Activated CD4-positive, alpha-beta memory T cell treated with anti-CD3 and anti-CD28 coated beads for 36 hours (primary cell): ENCODE data around the gene GATC. TPM values are rescaled to one million over a fixed set of nuclear protein-coding genes. Genes with fewer than 3 reads are reported as not detected.
"Not testable (repeated sequence)": the region's sequence is repeated elsewhere in the genome, so short reads cannot be mapped to it uniquely, and the experiment has no call there.

Source experiments
- CTCF ChIA-PET: fragments of 350-600 bp; sonication (Branson Sonifier 250); formaldehyde crosslinking; loops from one replicate; lab custom pipeline; 2021; ENCODE audit warnings: antibody characterized with exemption, inconsistent platforms; lab: Charles Lee
- POLR2A ChIA-PET: fragments of 350-600 bp; sonication (Branson Sonifier 250); formaldehyde crosslinking; loops from one replicate; lab custom pipeline; 2021; ENCODE audit warnings: antibody characterized with exemption; lab: Charles Lee
- DNase-seq: peaks from one replicate; pipeline ENCODE4 v3.0.0-alpha.2; 2020
- H3K27ac Mint-ChIP-seq: one replicate; pipeline ENCODE4 v1.8.0; 2021; ENCODE audit warnings: mixed read lengths
- H3K27me3 Mint-ChIP-seq: one replicate; pipeline ENCODE4 v1.8.0; 2021; ENCODE audit warnings: mixed read lengths
- H3K36me3 Mint-ChIP-seq: one replicate; pipeline ENCODE4 v1.8.0; 2021; ENCODE audit warnings: mixed read lengths
- H3K4me1 Mint-ChIP-seq: one replicate; pipeline ENCODE4 v1.8.0; 2021; ENCODE audit warnings: low read depth, mixed read lengths
- H3K4me3 Mint-ChIP-seq: one replicate; pipeline ENCODE4 v1.8.0; 2021; ENCODE audit warnings: mild to moderate bottlenecking, mixed read lengths
- H3K9me3 Mint-ChIP-seq: one replicate; pipeline ENCODE4 v1.8.0; 2021; ENCODE audit warnings: mixed read lengths
- intact Hi-C: fragments of 100-400 bp; cut with micrococcal nuclease; formaldehyde crosslinking; loops from one replicate; pipeline ENCODE4 v1.15.1; 2023
- total RNA-seq, 2 experiments: library from RNA; stranded (reverse); gene quantifications; one replicate each; pipeline ENCODE4 v1.2.3, GENCODE V29; 2021

Gene GATC
- total RNA-seq, 2 experiments from 2014 or later: 35.1 to 37.1 TPM

- POLR2A ChIA-PET: interaction anchor here (1.4 kb wide), 1 partner anchor 29 kb away, joined by 3 read pairs; no protein-coding TSS in a partner anchor
- CTCF ChIA-PET: interaction anchor here (0.6 to 2.5 kb wide), 17 partner anchors 9 to 211 kb away, joined by 3 to 7 read pairs (median 4); partner anchors contain the start of genes DYNLL1 and SRSF9
- peak; percentile 85 for DNase-seq
- no peaks in the 10 kb centered on the region for H3K9me3 Mint-ChIP-seq
- no peaks in the 10 kb centered on the region for H3K27me3 Mint-ChIP-seq
- intact Hi-C loops: loop anchor here (1.0 to 5.0 kb wide), 6 partner anchors 57 to 247 kb away; partner anchors contain the start of genes DYNLL1, MLEC, POP5 and RPLP0
- H3K4me3 Mint-ChIP-seq: peak overlapping the region; percentile 39
- peaks cover 21% of the 10 kb centered on the region for H3K36me3 Mint-ChIP-seq
- H3K27ac Mint-ChIP-seq: peak overlapping the region; percentile 45
- peaks cover 32% of the 10 kb centered on the region for H3K4me1 Mint-ChIP-seq
These were observed 6.5 kb upstream of the GATC start for GRCh38 chr12:120439646-120440247.

DNA sequence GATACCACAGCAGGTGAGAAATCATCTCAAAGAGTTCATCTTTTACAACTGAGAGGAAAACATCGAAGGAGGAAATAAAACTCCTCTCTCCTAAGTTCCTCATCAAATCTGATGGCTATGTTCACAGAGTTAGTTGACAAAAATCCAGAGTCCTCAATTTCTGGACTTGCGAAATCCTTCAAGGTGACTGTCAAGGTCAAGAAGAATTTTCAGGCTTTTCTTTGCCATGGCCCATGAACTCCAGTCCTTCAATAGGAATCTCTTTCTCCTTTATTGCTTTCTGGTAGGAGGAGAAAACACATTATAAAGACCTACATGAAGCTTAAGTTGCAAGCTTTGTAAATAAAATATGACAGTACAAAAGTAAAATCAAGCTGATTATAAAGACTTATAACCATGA, 1.6 kb upstream of the GATC start:
- intact Hi-C loops: no loop called here
- Mint-ChIP-seq H3K4me1 (peaks cover 44% of the 10 kb centered on the region), H3K27me3 (peaks cover 1% of the 10 kb centered on the region), H3K9me3 (no peaks in the 10 kb centered on the region), H3K36me3 (peaks cover 29% of the 10 kb centered on the region), H3K27ac (no peak overlapping the region), H3K4me3 (peak overlapping the region; percentile 93)
- POLR2A ChIA-PET: interaction anchor here (0.6 kb wide), 1 partner anchor 14 kb away, joined by 5 read pairs; no protein-coding TSS in a partner anchor
- CTCF ChIA-PET: interaction anchor here (1.7 to 1.8 kb wide), 2 partner anchors 9 to 25 kb away, joined by 5 to 6 read pairs; partner anchors contain the start of gene SRSF9
- no peak for DNase-seq

- Mint-ChIP-seq H3K4me1 (peaks cover 34% of the 10 kb centered on the region), H3K36me3 (peaks cover 25% of the 10 kb centered on the region)
- POLR2A ChIA-PET: interaction anchor here (0.8 to 1.7 kb wide), 3 partner anchors 17 to 155 kb away, joined by 3 to 7 read pairs (median 4); partner anchors contain the start of genes RNU4-2 and SRSF9
These were observed 567 bp downstream of the GATC start for GRCh38 chr12:120446844-120447178.

DNA sequence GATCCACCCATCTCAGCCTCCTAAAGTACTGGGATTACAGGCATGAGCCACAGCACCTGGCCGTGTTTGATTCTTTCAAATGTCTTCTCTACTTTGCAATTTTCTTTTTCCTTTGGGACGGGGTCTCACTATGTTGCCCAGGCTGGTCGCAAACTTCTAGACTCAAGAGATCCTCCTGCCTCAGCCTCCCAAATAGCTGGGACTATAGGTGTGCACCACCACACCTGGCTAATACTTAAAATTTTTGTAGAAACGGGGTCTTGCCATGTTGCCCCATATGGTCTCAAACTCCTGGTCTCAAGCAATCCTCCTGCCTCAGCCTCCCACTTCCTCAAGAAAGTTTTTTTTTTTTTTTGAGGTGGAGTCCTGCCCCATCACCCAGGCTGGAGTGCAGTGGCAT, 1.7 kb downstream of the GATC start:
- Mint-ChIP-seq H3K9me3 (no peaks in the 10 kb centered on the region), H3K4me3 (peak overlapping the region; percentile 93), H3K4me1 (peaks cover 34% of the 10 kb centered on the region), H3K27ac (no peak overlapping the region), H3K36me3 (peaks cover 26% of the 10 kb centered on the region), H3K27me3 (peaks cover 1% of the 10 kb centered on the region)
- CTCF ChIA-PET: interaction anchor here (0.9 to 1.5 kb wide), 4 partner anchors 9 to 21 kb away, joined by 3 to 6 read pairs (median 6); no protein-coding TSS in a partner anchor
- DNase-seq: no peak
- intact Hi-C loops: loop anchor here (2.0 kb wide), 2 partner anchors 21 to 47 kb away; partner anchors contain the start of gene SRSF9
- POLR2A ChIA-PET: no interaction called here

More at GRCh38 chr12:120446844-120447178, 567 bp downstream of the GATC start:
- CTCF ChIA-PET: interaction anchor here (1.2 to 1.9 kb wide), 4 partner anchors 8 to 91 kb away, joined by 3 to 6 read pairs (median 5); no protein-coding TSS in a partner anchor
- peak overlapping the region; percentile 93 for H3K4me3 Mint-ChIP-seq
- not testable (repeated sequence) for H3K9me3 Mint-ChIP-seq, DNase-seq, H3K27me3 Mint-ChIP-seq
- intact Hi-C loops: loop anchor here (2.0 kb wide), 2 partner anchors 22 to 48 kb away; partner anchors contain the start of gene SRSF9
- H3K27ac Mint-ChIP-seq: peak overlapping the region; percentile 94

- H3K27ac Mint-ChIP-seq, H3K9me3 Mint-ChIP-seq, H3K4me3 Mint-ChIP-seq, DNase-seq, H3K27me3 Mint-ChIP-seq, intact Hi-C loops: not testable (repeated sequence)
- ChIA-PET CTCF (interaction anchor here (0.6 to 11.8 kb wide), 5 partner anchors 8 to 267 kb away, joined by 3 to 97 read pairs (median 5); partner anchors contain the start of genes COX6A1 and SRSF9), POLR2A (interaction anchor here (0.6 kb wide), 1 partner anchor 91 kb away, joined by 3 read pairs; no protein-coding TSS in a partner anchor)
- Mint-ChIP-seq H3K36me3 (peaks cover 21% of the 10 kb centered on the region), H3K4me1 (peaks cover 22% of the 10 kb centered on the region)
These were observed 6.3 kb downstream of the GATC start for GRCh38 chr12:120452524-120452923.

- no peak overlapping the region for H3K4me3 Mint-ChIP-seq
- no peaks in the 10 kb centered on the region for H3K27me3 Mint-ChIP-seq
- no peaks in the 10 kb centered on the region for H3K9me3 Mint-ChIP-seq
- ChIA-PET POLR2A (interaction anchor here (0.7 to 0.8 kb wide), 2 partner anchors 13 to 15 kb away, joined by 3 read pairs; no protein-coding TSS in a partner anchor), CTCF (interaction anchor here (0.9 to 11.8 kb wide), 5 partner anchors 9 to 15 kb away, joined by 3 to 97 read pairs (median 5); partner anchors contain the start of genes COX6A1 and SRSF9)
- peaks cover 21% of the 10 kb centered on the region for H3K36me3 Mint-ChIP-seq
- DNase-seq: no peak
- intact Hi-C loops: no loop called here
- peaks cover 16% of the 10 kb centered on the region for H3K4me1 Mint-ChIP-seq
- peak overlapping the region; percentile 69 for H3K27ac Mint-ChIP-seq
These were observed 7.0 kb downstream of the GATC start for GRCh38 chr12:120453060-120453750.

DNA sequence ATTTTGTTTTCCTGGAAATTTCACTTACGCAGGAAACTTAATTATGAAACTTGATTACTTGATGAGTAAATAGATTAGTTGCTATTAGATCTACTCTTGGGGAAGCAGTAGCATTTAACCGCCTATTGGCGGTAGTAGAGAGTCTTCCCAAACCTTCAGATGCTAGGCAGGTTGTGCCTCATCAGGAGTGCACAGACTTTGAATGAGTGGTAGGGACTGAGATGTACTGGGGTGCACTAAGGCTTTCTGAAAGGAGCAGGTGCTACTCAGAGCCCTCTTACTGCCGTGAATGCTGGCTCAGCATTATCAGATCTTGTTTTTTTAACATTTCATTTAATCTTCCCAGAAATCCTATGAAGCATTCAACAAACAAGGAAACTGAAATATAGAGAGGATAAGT, 7.7 kb downstream of the GATC start:
- Mint-ChIP-seq H3K27ac (no peak overlapping the region), H3K4me1 (peaks cover 15% of the 10 kb centered on the region), H3K27me3 (no peaks in the 10 kb centered on the region), H3K9me3 (no peaks in the 10 kb centered on the region), H3K4me3 (no peak overlapping the region), H3K36me3 (peaks cover 24% of the 10 kb centered on the region)
- intact Hi-C loops: loop anchor here (1.0 kb wide), 1 partner anchor 15 kb away; the partner anchor contains the start of gene SRSF9
- ChIA-PET CTCF (interaction anchor here (0.8 to 11.8 kb wide), 5 partner anchors 9 to 35 kb away, joined by 3 to 97 read pairs (median 5); partner anchors contain the start of genes COX6A1 and SRSF9), POLR2A (no interaction called here)
- no peak for DNase-seq

DNA sequence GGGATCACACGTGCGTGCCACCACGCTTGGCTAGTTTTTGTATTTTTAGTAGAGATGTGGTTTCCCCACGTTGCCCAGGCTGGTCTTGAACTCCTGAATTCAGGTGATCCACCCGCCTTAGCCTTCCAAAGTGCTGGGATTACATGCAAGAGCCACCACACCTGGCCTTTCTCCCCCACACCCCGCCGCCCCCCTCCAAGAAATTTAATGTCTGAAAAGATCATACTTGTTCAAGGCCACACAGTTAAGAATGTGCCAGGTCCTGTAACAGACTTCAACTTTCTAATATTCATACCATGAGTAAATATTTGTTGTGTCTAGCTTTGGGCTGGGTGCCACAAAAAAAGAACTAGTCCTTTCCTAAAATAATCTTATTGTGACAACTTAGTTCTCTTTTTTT, 9.1 kb downstream of the GATC start:
- Mint-ChIP-seq H3K4me3 (no peak overlapping the region), H3K9me3 (no peaks in the 10 kb centered on the region), H3K27ac (no peak overlapping the region), H3K36me3 (peaks cover 26% of the 10 kb centered on the region), H3K27me3 (no peaks in the 10 kb centered on the region), H3K4me1 (peaks cover 12% of the 10 kb centered on the region)
- intact Hi-C loops: no loop called here
- DNase-seq: no peak
- POLR2A ChIA-PET: interaction anchor here (0.6 to 0.7 kb wide), 2 partner anchors 322 to 442 kb away, joined by 4 to 6 read pairs; no protein-coding TSS in a partner anchor
- CTCF ChIA-PET: interaction anchor here (0.6 to 11.8 kb wide), 2 partner anchors 12 to 25 kb away, joined by 3 to 97 read pairs; partner anchors contain the start of gene SRSF9

DNA sequence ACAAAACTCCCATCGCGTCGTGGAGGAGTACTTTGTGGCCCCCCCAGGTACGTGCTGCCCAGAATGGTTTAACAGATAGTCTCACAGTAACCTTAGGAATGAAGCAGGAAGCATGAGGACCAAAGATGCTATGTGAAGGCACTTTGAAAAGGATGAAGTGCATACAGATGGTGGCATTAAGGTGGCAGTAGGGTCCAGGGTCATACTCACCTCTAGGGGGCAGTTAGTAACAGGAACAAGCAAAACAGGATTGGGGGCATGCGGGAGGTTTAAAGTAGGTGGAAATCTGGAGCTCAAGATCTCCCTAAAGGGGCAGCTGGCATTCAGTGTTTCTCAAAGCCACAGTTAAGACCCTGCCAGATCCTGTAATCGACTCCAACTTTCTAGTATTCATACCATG, 10.9 kb downstream of the GATC start:
- Mint-ChIP-seq H3K4me3 (no peak overlapping the region), H3K27ac (peak overlapping the region; percentile 28), H3K36me3 (peaks cover 31% of the 10 kb centered on the region), H3K4me1 (peaks cover 12% of the 10 kb centered on the region), H3K9me3 (no peaks in the 10 kb centered on the region), H3K27me3 (no peaks in the 10 kb centered on the region)
- intact Hi-C loops: no loop called here
- CTCF ChIA-PET: interaction anchor here (0.7 to 11.8 kb wide), 6 partner anchors 10 to 38 kb away, joined by 3 to 97 read pairs (median 4); partner anchors contain the start of gene SRSF9
- no peak for DNase-seq
- POLR2A ChIA-PET: interaction anchor here (1.5 to 1.9 kb wide), 2 partner anchors 13 to 59 kb away, joined by 3 to 6 read pairs; partner anchors contain the start of gene SRSF9

GRCh38 chr12:120460157-120460556, 13.9 kb downstream of the GATC start:
- ChIA-PET CTCF (interaction anchor here (1.1 to 11.8 kb wide), 3 partner anchors 7 to 232 kb away, joined by 3 to 97 read pairs (median 3); partner anchors contain the start of gene SRSF9), POLR2A (no interaction called here)
- intact Hi-C loops: no loop called here
- no peaks in the 10 kb centered on the region for H3K9me3 Mint-ChIP-seq
- peaks cover 57% of the 10 kb centered on the region for H3K36me3 Mint-ChIP-seq
- peak overlapping the region; percentile 5 for H3K27ac Mint-ChIP-seq
- DNase-seq: no peak
- peaks cover under 1% of the 10 kb centered on the region for H3K4me1 Mint-ChIP-seq
- H3K27me3 Mint-ChIP-seq: no peaks in the 10 kb centered on the region
- H3K4me3 Mint-ChIP-seq: no peak overlapping the region

- Mint-ChIP-seq H3K4me1 (peaks cover 16% of the 10 kb centered on the region), H3K27ac (no peak overlapping the region), H3K36me3 (peaks cover 55% of the 10 kb centered on the region), H3K27me3 (no peaks in the 10 kb centered on the region), H3K9me3 (no peaks in the 10 kb centered on the region), H3K4me3 (no peak overlapping the region)
- ChIA-PET POLR2A (no interaction called here), CTCF (interaction anchor here (0.5 kb wide), 1 partner anchor 95 kb away, joined by 3 read pairs; no protein-coding TSS in a partner anchor)
- intact Hi-C loops: no loop called here
- DNase-seq: no peak
These were observed 15.9 kb downstream of the GATC start for GRCh38 chr12:120462099-120462640.
